T-helper 17 cell (primary cell): Measurements from ENCODE around the gene SCN4A. TPM values are rescaled to one million over a fixed set of nuclear protein-coding genes. Genes with fewer than 3 reads are reported as not detected.
"Not testable (repeated sequence)": the region's sequence is repeated elsewhere in the genome, so short reads cannot be mapped to it uniquely, and the experiment has no call there.

ENCODE experiments used
- ATAC-seq: fragments of 150-1000 bp; cut with Tn5 transposase; 2 replicates; pipeline ENCODE4 v1.10.0; 2021; ENCODE audit warnings: mild to moderate bottlenecking, moderate library complexity
- DNase-seq, 3 donors: peaks; one replicate each; pipeline versions ENCODE4 v3.0.0 to v3.0.0-alpha.2; 2020 to 2021
- H3K9me3 ChIP-seq: one replicate; pipeline ENCODE4 v1.7.0; 2013; ENCODE audit warnings: low read length, mild to moderate bottlenecking; ENCODE audit not compliant: control insufficient read depth, poor library complexity, severe bottlenecking
- H3K27ac Mint-ChIP-seq: one replicate; pipeline ENCODE4 v1.8.0; 2022; ENCODE audit warnings: mild to moderate bottlenecking, moderate library complexity, mixed read lengths
- H3K27me3 Mint-ChIP-seq: one replicate; pipeline ENCODE4 v1.8.0; 2022; ENCODE audit warnings: mixed read lengths
- H3K36me3 Mint-ChIP-seq: one replicate; pipeline ENCODE4 v1.8.0; 2022; ENCODE audit warnings: low read depth, mixed read lengths
- H3K4me1 Mint-ChIP-seq: one replicate; pipeline ENCODE4 v1.8.0; 2022; ENCODE audit warnings: mild to moderate bottlenecking, mixed read lengths
- H3K4me3 Mint-ChIP-seq: one replicate; pipeline ENCODE4 v1.8.0; 2022; ENCODE audit warnings: mild to moderate bottlenecking, moderate library complexity, mixed read lengths
- total RNA-seq, 4 donors: library from RNA in 2 of 4; stranded (reverse) in 2 of 4; gene quantifications; one replicate each; pipeline ENCODE4 v1.2.3 and lab custom pipeline; 2022 to 2026

The SCN4A gene
- total RNA-seq, 2 donors from 2014 or later = 0.02 to 0.16 TPM

DNA sequence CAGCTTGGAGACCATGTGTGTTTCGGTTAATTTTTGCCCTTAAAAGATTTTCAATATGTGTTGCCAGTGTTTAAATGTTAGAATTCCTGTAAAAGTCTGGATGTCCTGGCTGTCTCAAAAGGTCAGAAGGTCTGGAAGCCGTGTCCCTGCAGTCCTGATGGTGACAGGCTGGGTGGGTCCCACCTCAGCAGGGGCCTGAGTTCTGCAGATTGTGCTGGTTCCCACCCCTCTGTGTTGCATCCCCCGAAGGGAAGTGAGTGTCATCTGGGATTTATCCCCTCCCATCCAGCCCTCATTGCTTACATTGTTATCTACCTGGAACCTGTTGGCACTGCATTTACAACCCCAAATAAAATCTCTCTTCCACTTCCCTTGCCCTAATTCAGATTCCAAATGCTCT is 78.7 kb downstream of the SCN4A start:
- H3K4me3 Mint-ChIP-seq, ATAC-seq, H3K9me3 ChIP-seq, H3K36me3 Mint-ChIP-seq, H3K27ac Mint-ChIP-seq, H3K27me3 Mint-ChIP-seq, DNase-seq, H3K4me1 Mint-ChIP-seq: not testable (repeated sequence)

DNA sequence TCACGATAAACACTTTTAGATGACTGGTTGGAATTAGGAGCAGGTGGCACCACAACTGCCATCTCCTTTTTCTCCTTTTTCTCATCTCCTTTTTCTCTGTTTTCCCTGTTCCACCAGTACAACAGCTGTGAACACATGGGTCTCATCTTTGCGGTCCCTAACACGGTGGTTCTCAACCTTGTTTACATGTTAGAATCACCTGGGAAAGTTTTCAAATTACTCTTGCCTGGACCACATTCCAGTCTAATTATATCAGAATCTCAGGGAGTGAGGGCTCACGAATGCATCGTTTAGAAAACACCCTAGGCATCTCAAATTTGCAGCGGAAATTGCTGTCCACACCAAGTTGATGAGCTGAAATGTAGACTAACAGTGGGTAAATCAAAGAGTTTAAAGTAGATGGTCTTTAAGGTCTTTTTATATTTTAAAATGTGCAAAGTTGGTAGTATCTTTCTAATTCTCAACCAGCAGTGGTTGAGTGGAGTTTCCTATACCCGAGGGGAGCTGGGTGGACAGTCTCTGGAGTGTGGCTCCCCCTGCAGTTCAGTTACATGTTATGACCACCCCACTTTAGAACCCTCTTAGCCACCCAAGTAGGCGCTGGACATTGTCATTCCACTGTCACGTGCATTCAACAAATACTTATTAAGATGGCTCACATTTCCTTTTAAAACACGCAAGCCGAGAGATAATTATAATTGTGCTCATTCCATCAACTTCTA is 80.2 kb downstream of the SCN4A start:
- not testable (repeated sequence) for H3K27ac Mint-ChIP-seq, H3K4me3 Mint-ChIP-seq, H3K4me1 Mint-ChIP-seq, ATAC-seq, H3K9me3 ChIP-seq, H3K36me3 Mint-ChIP-seq, DNase-seq
- H3K27me3 Mint-ChIP-seq = peaks cover 10% of the 10 kb centered on the region

DNA sequence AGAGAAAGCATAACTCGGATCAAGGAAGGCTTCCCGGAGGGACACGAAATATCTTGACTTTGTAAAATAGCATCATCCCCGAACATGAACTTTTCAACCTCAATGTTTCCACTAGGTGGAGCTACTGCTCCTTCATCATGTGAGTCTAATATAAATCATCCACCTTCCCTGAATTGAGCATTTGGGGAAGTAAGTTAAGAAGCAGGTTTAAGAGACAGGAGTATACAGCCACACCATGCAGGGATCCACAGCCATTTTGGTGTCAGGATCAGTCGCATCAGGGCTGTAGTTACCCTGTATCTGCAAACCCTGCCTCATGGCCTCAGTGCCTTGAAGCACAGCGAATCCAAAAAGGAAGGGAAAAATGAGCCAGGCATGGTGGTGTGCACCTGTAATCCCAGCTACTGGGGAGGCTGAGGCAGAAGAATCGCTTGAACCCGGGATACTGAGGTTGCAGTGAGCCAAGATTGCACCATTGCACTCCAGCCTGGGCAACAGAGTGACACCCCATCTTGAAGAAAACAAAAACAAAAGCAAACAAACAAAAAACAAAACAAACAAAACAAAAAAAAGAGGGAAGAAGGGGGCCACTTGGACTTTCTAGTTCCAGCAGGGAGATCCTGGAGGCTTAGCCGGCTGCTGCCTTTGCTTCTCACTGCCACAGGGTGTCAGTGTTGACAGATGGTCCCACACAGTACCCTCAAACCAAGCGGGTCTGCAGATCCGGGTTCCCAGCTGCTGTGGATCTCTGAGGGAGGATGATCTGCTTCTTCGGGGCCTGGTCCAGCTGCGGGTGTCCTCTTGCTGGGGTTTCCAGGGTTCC is 83.5 kb downstream of the SCN4A start:
- Mint-ChIP-seq H3K27me3 (peaks cover 12% of the 10 kb centered on the region), H3K27ac (peak overlapping the region; percentile 75), H3K4me3 (peak overlapping the region; percentile 19)
- H3K9me3 ChIP-seq, DNase-seq, H3K4me1 Mint-ChIP-seq, H3K36me3 Mint-ChIP-seq: not testable (repeated sequence)
- peak; percentile 83 for ATAC-seq

Other genes with a start within 250 kb of the SCN4A start
- gene STRADA, start 231.1 kb downstream of the SCN4A start, total RNA-seq = 10 to 100 TPM; 44.5 to 50.2 TPM
- 10 to 100 TPM; 32.6 to 33.5 TPM for gene CCDC47, start 199.3 kb downstream of the SCN4A start, total RNA-seq
- gene DDX42, start 198.7 kb downstream of the SCN4A start, total RNA-seq = 10 to 100 TPM; 81.6 to 93.6 TPM
- gene PSMC5, start 145.5 kb downstream of the SCN4A start, total RNA-seq = 10 to 100 TPM; 83.5 to 92.2 TPM
- 10 to 100 TPM; 44.2 to 54.3 TPM for gene FTSJ3, start 145.3 kb downstream of the SCN4A start, total RNA-seq
- gene SMARCD2, start 130.2 kb downstream of the SCN4A start, total RNA-seq = 100 to 1,000 TPM in 1 of 2 donors, 10 to 100 TPM in 1; 95.3 to 106 TPM
- 1 to 10 TPM; 3.6 to 4.0 TPM for gene CSH2, start 99.2 kb downstream of the SCN4A start, total RNA-seq
- not detected for gene GH2, start 91.0 kb downstream of the SCN4A start, total RNA-seq
- 10 to 100 TPM in 1 of 2 donors, 1 to 10 TPM in 1; 9.9 to 11.3 TPM for gene CSH1, start 76.3 kb downstream of the SCN4A start, total RNA-seq
- gene CSHL1, start 61.7 kb downstream of the SCN4A start, total RNA-seq = not detected
- not detected for gene GH1, start 54.1 kb downstream of the SCN4A start, total RNA-seq
- 10 to 100 TPM; 19.5 to 31.1 TPM for gene CD79B, start 40.6 kb downstream of the SCN4A start, total RNA-seq
- gene PRR29, start 25.4 kb upstream of the SCN4A start, total RNA-seq = 1 to 10 TPM; 1.7 to 3.3 TPM
- 100 to 1,000 TPM; 113 to 115 TPM for gene ICAM2, start 47.7 kb upstream of the SCN4A start, total RNA-seq
- gene ERN1, start 157.2 kb upstream of the SCN4A start, total RNA-seq = 100 to 1,000 TPM; 185 to 196 TPM